C4-2B (cell line): ENCODE data around the gene ST8SIA6.
"Not testable (repeated sequence)": the region's sequence is repeated elsewhere in the genome, so short reads cannot be mapped to it uniquely, and the experiment has no call there.

Experiments used
- H3K27ac ChIP-seq: fragments of 450-650 bp; 2 replicates; pipeline ENCODE4 v1.5.1; 2017
- ZFX ChIP-seq: fragments of 450-650 bp; IDR thresholded peaks from 2 replicates; pipeline ENCODE4 v1.6.1; 2017
- TF ChIP-seq, protein P1 (sequence below): fragments of 450-650 bp; conservative IDR thresholded peaks from 2 replicates; pipeline ENCODE4 v1.5.1; 2017; ENCODE audit warnings: mild to moderate bottlenecking

ST8SIA6 gene, protein sequence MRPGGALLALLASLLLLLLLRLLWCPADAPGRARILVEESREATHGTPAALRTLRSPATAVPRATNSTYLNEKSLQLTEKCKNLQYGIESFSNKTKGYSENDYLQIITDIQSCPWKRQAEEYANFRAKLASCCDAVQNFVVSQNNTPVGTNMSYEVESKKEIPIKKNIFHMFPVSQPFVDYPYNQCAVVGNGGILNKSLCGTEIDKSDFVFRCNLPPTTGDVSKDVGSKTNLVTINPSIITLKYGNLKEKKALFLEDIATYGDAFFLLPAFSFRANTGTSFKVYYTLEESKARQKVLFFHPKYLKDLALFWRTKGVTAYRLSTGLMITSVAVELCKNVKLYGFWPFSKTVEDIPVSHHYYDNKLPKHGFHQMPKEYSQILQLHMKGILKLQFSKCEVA

DNA sequence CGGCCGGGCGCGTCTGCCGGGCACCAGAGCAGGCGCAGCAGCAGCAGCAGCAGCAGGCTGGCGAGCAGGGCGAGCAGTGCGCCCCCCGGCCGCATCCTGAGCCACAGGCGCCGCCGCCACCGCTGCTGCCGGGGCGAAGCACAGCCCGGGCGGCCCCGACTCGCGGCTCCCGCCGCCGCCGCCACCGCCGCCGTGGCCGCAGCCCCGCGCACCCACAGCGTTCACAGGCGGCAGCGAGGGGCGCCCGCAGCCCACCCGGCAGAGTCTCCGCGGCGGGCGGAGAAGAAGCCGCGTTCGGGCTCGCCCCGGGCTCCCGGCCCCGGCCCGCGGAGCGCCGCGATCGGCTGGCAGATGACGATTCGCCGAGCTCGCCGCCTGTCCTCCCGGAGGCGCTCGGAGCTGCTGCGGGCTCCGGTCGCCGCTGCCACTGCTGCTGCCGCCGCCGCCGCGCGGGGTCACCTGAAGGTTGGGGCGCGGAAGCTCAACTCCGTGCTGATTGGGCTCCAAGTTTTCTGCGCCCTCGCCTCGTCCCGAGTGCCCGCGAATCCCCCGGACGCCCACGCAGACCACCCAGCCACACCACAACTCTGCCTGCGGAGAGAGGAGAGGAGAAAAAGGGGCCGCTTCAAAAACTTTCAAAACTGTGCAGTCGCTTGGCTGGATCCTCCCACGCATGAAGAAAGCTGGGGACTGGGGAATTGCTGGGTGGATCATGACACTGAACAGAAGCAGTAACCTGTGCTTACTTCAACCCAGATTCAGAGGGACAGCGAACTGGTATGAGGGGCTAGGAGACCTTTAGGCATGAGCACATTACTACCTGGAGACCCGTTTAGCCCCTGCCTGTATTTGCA lies at the start of gene ST8SIA6:
ST8SIA6 (minus strand) TSS at position 435 of the 854 bp plus-strand sequence; CDS start at position 95, 340 bp downstream.
- TF ChIP-seq ZFX = no peak
- TF ChIP-seq, protein P1, sequence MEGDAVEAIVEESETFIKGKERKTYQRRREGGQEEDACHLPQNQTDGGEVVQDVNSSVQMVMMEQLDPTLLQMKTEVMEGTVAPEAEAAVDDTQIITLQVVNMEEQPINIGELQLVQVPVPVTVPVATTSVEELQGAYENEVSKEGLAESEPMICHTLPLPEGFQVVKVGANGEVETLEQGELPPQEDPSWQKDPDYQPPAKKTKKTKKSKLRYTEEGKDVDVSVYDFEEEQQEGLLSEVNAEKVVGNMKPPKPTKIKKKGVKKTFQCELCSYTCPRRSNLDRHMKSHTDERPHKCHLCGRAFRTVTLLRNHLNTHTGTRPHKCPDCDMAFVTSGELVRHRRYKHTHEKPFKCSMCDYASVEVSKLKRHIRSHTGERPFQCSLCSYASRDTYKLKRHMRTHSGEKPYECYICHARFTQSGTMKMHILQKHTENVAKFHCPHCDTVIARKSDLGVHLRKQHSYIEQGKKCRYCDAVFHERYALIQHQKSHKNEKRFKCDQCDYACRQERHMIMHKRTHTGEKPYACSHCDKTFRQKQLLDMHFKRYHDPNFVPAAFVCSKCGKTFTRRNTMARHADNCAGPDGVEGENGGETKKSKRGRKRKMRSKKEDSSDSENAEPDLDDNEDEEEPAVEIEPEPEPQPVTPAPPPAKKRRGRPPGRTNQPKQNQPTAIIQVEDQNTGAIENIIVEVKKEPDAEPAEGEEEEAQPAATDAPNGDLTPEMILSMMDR = peak; percentile 28
- H3K27ac ChIP-seq = no peak within 1 kb of the TSS

DNA sequence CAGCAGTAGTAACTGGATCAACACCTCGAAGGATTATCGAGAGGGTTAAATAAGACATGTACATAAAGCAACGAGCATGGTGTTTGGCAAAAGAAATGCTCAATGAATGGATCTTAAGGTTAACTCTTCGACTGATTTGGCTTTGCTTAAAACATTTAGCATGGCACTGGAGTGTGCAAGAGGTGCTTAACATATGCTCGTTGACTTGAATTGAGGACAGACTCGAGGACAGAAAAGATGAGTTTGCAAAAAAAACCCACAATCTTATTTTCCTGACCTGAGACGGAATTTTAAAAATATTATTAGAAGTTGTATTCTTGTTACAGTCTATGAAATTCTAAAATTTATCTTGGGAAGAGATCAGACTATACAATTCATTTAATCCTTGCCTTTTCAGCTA lies 49.4 kb upstream of the ST8SIA6 start:
- no peak for TF ChIP-seq ZFX
- TF ChIP-seq, protein P1 = no peak
- no peak overlapping the region for H3K27ac ChIP-seq

DNA sequence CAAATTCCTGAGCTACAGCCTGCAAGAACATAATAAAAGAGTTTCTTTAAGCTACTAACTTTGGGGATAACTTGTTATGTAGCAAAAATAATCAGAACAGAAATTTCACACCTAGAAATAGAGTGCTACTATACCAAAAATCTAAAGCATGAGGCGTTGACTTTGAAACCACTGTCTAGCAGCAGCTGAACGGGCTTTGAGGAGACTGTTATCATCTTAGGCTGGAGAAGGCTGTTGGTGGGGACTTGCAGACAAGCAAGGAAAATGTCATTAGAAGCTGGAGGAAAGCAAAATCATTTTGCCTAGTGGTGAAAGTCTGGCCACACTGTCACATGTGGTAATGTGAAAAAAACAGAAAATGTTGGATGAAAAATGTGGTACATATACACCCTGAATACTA lies 48.4 kb upstream of the ST8SIA6 start:
- H3K27ac ChIP-seq = no peak overlapping the region
- TF ChIP-seq ZFX = no peak
- TF ChIP-seq, protein P1 = no peak

DNA sequence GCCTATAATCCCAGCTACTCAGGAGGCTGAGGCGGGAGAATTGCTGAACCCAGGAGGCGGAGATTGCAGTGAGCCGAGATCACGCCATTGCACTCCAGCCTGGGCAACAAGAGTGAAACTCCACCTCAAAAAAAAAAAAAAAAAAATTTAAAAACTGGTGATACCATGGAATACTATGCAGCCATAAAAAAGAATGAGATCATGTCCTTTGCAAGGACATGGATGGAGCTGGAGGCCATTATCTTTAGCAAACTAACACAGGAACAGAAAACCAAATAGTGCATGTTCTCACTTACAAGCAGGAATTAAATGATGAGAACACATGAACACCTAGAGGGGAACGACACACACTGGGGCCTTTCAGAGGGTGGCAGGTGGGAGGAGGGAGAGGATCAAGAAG lies 44.6 kb upstream of the ST8SIA6 start:
- not testable (repeated sequence) for H3K27ac ChIP-seq

DNA sequence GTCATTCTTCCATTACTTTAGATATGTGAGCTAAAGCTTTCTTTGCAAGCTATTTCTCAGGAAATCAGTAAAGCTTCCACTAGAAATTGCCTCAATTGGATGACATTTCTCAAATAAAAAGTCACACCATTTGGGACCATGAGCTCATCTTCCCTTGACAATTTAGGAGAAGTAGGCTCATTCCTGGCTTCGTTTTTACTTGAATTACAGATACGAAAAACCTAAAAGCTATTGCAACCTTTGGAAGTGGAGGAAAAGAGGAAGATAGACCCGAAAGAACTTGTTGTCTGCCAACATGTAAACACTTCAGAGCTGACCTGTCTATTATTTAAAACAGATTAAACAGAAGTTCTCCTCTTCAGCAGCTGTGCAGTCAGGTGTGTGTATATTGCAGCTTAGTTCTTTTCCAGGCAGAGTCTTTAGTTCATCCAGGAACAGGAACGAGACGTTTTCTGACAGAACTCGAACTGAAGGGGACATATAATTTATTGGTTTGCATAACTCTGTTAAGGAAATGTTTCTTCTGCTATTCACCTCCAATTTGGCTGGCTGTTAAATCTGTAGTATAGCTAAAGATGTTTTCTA lies 43.1 kb upstream of the ST8SIA6 start:
- no peak overlapping the region for H3K27ac ChIP-seq
- no peak for TF ChIP-seq ZFX
- TF ChIP-seq, protein P1 = no peak

DNA sequence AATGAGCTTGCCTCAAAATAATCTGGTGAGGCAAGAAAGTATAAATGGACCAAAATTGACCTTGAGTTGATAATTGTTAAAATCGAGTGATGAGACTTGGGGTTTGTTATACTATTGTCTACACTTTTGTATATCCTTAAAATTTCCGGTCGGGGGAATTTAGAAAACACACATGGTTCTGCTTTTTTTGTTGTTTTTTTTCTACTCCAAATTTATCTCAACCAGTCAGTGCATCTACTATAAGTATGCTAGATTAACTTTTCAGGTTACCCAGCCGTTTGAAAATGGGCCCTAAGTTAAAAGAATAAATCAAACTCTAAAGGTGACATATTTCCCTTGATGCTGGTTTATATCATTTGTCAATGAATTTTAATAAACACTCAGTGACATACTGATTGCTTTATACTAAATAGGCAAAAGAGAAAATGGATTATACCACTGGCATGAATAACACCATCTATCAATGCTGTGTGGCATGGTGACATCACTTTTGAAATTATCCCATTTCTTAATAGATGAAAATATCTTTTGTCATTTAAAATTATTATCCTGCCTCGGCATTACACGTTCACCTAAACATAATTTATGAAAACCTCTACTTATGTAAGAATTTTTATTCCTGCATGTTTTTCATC lies 40.3 kb upstream of the ST8SIA6 start:
- TF ChIP-seq, protein P1 = no peak
- no peak for TF ChIP-seq ZFX
- no peak overlapping the region for H3K27ac ChIP-seq

DNA sequence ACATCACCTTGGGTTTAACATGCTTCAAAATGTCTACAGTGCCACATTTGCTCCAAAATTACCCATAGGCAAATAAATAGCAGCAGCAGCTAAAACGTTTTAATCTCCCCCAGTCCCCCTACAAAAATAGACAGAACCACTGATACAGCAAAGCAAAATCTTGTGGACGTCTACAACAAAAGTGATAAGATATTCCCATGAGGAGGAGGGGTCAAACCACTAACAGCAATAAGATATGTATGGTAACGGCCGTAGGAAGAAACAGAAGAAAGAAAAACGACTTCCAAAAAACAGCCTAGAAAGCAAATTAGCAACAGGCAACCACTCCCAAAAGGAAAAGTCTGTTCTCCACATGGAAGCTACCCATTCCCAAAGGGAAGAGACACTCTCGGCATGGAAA lies 34.5 kb upstream of the ST8SIA6 start:
- no peak overlapping the region for H3K27ac ChIP-seq

More for the DNA sequence above, 34.5 kb upstream of the ST8SIA6 start:
- no peak for TF ChIP-seq ZFX
- TF ChIP-seq, protein P1 = no peak
